Kidney (tissue), 14 donors: ENCODE results near the gene MRTFB. TPM values are rescaled to one million over a fixed set of nuclear protein-coding genes. Genes with fewer than 3 reads are reported as not detected.

ENCODE experiments used
- DNase-seq, 5 donors: peaks; one replicate each; pipeline ENCODE4 v3.0.0-alpha.2; 2013 to 2020
- FAIRE-seq: peaks from 2 replicates; lab custom pipeline; 2012; peaks lifted over from hg19 to GRCh38; lab: Jason Lieb, UNC
- H3K27ac ChIP-seq, 2 donors: one replicate each; pipeline ENCODE4 v1.7.0; 2013; ENCODE audit warnings: low read depth in 2 of 2, low read length in 2 of 2, inconsistent platforms in 1 of 2
- H3K27me3 ChIP-seq: one replicate; pipeline ENCODE4 v1.7.1; 2013; ENCODE audit warnings: low read length, inconsistent platforms; ENCODE audit not compliant: control insufficient read depth, insufficient read depth
- H3K36me3 ChIP-seq, 3 donors: one replicate each; pipeline versions ENCODE4 v1.7.0 to v1.7.1; 2013; ENCODE audit warnings: low read length in 3 of 3, control low read depth in 1 of 3, inconsistent platforms in 1 of 3; ENCODE audit not compliant: insufficient read depth in 3 of 3, control insufficient read depth in 2 of 3
- H3K4me1 ChIP-seq, 3 donors: one replicate each; pipeline versions ENCODE4 v1.7.0 to v1.7.1; 2013; ENCODE audit warnings: low read length in 3 of 3, inconsistent platforms in 1 of 3, low read depth in 1 of 3; ENCODE audit not compliant: control insufficient read depth in 2 of 3, insufficient read depth in 2 of 3
- H3K4me3 ChIP-seq, 3 donors: one replicate each; pipeline versions ENCODE4 v1.7.0 to v1.8.1; 2013; ENCODE audit warnings: low read length in 3 of 3, control low read depth in 1 of 3, inconsistent platforms in 1 of 3
- H3K9ac ChIP-seq, 3 donors: one replicate each; pipeline versions ENCODE4 v1.7.0 to v1.7.1; 2013; ENCODE audit warnings: low read length in 3 of 3, control low read depth in 1 of 3, inconsistent platforms in 1 of 3
- H3K9me3 ChIP-seq, 3 donors: one replicate each; pipeline versions ENCODE4 v1.7.0 to v1.7.1; 2013; ENCODE audit warnings: low read length in 3 of 3, control low read depth in 1 of 3, inconsistent platforms in 1 of 3; ENCODE audit not compliant: control insufficient read depth in 2 of 3, insufficient read depth in 1 of 3
- intact Hi-C: fragments of 100-400 bp; cut with DNase I; formaldehyde crosslinking; loops from one replicate; pipeline ENCODE4 v1.11.1; 2022
- polyA plus RNA-seq: library from polyadenylated mRNA; stranded (reverse); fragments of 350-450 nt; fragmentation: Illumina TruSeq; extraction: RNeasy Lipid Tissue Mini Kit (QIAGEN cat#74804); gene quantifications from one replicate; pipeline ENCODE4 v1.2.3, GENCODE V29; 2014; ENCODE audit warnings: low read depth, low replicate concordance; ENCODE audit not compliant: insufficient read depth
- total RNA-seq: library from RNA; stranded (reverse); fragmentation: NEBNext Ultra II Directional; extraction: Animal tissue kit (Norgen Biotek cat#: 25700); gene quantifications from one replicate; pipeline ENCODE4 v1.2.1, GENCODE V29; 2021
- TF ChIP-seq, protein P1 (sequence below): IDR thresholded peaks from 3 replicates; pipeline ENCODE4 v1.5.1; 2012; ENCODE audit warnings: mild to moderate bottlenecking, moderate library complexity, borderline replicate concordance; ENCODE audit not compliant: insufficient read depth; ENCODE audit errors: extremely low read depth
- donor health status: control.
- donor health status: control.
- donor health status: control.
- donor health status: control.
- donor health status: control.
- donor health status: DM: yes; HTN: yes; CAD: no.
- donor health status: Normal renal cell carcinoma (clear cell type).

The MRTFB gene
- total and polyA plus RNA-seq, 2 donors from 2014 or later: 5.1 to 51.0 TPM

DNA sequence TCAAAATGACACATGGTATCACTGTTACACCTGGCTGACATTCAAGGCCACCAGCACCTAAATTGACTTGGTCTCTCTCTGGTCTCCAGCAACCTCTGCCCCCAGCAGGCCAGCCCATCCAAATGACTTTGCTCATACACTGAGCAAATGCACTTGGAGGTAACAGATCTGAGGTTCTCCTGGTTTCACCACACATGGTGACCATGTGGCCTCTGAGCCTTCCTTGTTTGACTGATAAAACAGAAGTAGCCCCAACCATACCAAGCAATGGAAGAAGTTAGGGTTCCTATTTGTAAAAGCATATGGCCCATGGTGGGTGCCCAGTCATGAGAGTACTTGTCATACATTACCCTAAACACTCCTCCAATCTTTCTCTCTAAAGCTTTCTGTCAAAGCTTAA, 181.7 kb downstream of the MRTFB start:
- no peak for FAIRE-seq
- TF ChIP-seq, protein P1, sequence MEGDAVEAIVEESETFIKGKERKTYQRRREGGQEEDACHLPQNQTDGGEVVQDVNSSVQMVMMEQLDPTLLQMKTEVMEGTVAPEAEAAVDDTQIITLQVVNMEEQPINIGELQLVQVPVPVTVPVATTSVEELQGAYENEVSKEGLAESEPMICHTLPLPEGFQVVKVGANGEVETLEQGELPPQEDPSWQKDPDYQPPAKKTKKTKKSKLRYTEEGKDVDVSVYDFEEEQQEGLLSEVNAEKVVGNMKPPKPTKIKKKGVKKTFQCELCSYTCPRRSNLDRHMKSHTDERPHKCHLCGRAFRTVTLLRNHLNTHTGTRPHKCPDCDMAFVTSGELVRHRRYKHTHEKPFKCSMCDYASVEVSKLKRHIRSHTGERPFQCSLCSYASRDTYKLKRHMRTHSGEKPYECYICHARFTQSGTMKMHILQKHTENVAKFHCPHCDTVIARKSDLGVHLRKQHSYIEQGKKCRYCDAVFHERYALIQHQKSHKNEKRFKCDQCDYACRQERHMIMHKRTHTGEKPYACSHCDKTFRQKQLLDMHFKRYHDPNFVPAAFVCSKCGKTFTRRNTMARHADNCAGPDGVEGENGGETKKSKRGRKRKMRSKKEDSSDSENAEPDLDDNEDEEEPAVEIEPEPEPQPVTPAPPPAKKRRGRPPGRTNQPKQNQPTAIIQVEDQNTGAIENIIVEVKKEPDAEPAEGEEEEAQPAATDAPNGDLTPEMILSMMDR: no peak
- no peaks in the 10 kb centered on the region for H3K4me1 ChIP-seq
- intact Hi-C loops: no loop called here
- H3K9ac ChIP-seq: no peak overlapping the region
- no peaks in the 10 kb centered on the region for H3K27me3 ChIP-seq
- H3K9me3 ChIP-seq: no peaks in the 10 kb centered on the region
- no peak overlapping the region for H3K27ac ChIP-seq
- no peak overlapping the region for H3K4me3 ChIP-seq
- DNase-seq: no peak
- H3K36me3 ChIP-seq: peaks cover 8 to 42% (median 29%) of the 10 kb centered on the region in 3 donors

DNA sequence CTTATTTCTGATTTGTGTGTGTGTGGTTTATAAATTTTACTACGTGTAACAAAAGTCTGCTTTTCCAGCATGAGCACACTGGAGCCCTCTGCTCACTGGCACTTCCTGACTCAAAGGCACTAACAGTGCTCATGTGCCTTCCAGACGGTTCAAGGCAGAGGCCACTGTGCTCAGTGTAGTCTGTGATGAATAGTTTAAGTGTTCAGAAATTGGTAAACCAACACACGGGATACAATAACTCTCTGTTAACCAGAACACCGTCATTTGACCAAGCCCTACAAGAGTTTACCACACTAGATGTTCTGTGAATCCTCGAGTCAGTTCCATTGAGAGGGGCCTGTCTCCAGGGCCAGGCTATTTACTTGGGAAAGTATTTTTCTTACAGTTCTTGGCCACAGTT, 191.9 kb downstream of the MRTFB start:
- Histone ChIP-seq H3K4me3 (no peak overlapping the region), H3K36me3 (peaks cover 5 to 74% (median 35%) of the 10 kb centered on the region in 3 donors), H3K4me1 (no peaks in the 10 kb centered on the region), H3K27ac (no peak overlapping the region), H3K9me3 (no peaks in the 10 kb centered on the region), H3K9ac (no peak overlapping the region), H3K27me3 (no peaks in the 10 kb centered on the region)
- intact Hi-C loops: no loop called here
- DNase-seq: no peak
- TF ChIP-seq, protein P1: no peak
- FAIRE-seq: no peak

DNA sequence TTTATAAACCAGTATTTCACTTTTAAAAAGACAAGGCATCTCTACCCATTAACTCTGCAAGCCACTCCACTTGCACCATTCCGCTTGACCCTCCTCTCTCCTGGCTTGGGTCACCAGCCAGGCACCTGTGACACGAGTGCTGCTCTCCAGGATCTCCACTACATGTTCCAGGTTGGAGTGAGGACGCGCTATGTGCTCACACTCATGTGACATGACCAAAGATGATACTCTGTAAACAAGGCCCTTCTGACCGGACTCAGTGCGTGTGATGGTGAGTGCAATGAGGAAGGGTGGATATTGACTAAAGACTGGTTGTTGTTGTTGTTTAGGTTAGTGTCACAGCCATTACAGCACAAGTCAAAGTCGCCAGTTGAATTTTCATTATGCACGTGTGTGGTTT, 192.7 kb downstream of the MRTFB start:
- no peak for FAIRE-seq
- no peak for DNase-seq
- Histone ChIP-seq H3K4me3 (no peak overlapping the region), H3K36me3 (peaks cover 5 to 67% (median 33%) of the 10 kb centered on the region in 3 donors), H3K27me3 (no peaks in the 10 kb centered on the region), H3K4me1 (no peaks in the 10 kb centered on the region), H3K9ac (no peak overlapping the region), H3K27ac (no peak overlapping the region), H3K9me3 (no peaks in the 10 kb centered on the region)
- TF ChIP-seq, protein P1: no peak
- intact Hi-C loops: no loop called here
